ENCODE measurements around the gene CTR9. TPM values are rescaled to one million over a fixed set of nuclear protein-coding genes. Genes with fewer than 3 reads are reported as not detected.

The CTR9 gene
- total and polyA plus RNA-seq, 2 of the 8 experiments (the other 6 are each of a cell fraction or from before 2014, with no cell fraction given), result 6.1 to 37.7 TPM

GRCh38 chr11:10778217-10778970 is 27.3 kb downstream of the CTR9 start (continued):
- TF ChIP-seq CTBP2 (IDR thresholded peaks at IDR 0.05; ENCODE audit: borderline replicate concordance, insufficient read depth, insufficient read length, low read length) (no peak), TEAD4 (IDR thresholded peaks at IDR 0.05; ENCODE audit: low read depth, low read length) (no peak), KDM4A (IDR thresholded peaks at IDR 0.05; ENCODE audit: low read depth, low read length, severe bottlenecking) (no peak), SUZ12 (IDR thresholded peaks at IDR 0.05; ENCODE audit: low read length) (no peak), RXRA (IDR thresholded peaks at IDR 0.05; ENCODE audit: insufficient read depth, low read depth, low read length) (no peak), BCL11A (IDR thresholded peaks at IDR 0.05; ENCODE audit: low read depth in 2 of 2, low read length in 2 of 2) (no peak), POLR2A (IDR thresholded peaks at IDR 0.05; ENCODE audit: control extremely low read depth in 1 of 2, low read depth in 2 of 2, low read length in 2 of 2) (no peak)

Data from H1 (cell line).